Measurements from ENCODE around the gene NPB.

DNA sequence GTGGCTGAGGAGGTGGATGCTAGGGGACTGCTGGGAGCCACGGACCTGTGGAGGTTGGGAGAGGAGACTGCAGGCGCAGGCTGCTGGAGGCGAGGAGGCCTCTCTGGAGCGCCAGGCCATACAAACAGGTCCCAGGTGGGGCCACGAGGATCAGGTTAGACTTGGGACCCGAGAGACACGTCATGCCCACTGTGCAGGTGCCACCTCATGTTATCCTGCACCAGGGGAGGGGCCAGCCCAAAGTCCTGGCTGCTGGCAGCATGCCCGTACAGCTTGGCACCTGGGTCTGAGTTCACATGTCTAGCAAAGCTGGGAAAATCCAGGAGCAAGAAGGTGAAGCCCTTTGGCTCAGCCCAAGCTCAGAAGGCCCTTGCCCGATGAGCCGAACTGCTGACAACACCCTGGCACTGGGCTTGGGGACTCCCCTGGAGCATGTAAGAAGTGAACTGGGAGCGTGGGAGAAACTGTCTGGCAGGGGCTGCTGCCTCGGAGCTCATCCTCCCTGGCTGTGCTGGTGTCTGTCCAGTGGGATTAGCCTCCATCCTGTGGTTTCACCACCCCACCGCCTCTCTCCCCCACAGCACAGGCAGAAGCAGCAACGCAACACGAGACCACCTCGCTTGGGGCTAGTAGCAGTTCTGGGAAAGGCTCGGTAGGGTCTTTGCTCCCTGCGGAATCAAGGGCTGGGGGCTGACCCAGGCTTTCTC is 36.2 kb upstream of the NPB start:
- no peak for TF ChIP-seq CTCF (conservative IDR thresholded peaks at IDR 0.05 in 1 of 2, IDR thresholded peaks at IDR 0.05 in 1 of 2; ENCODE audit: low read depth in 1 of 2, low read length in 2 of 2)
- TF ChIP-seq EZH2 (IDR thresholded peaks at IDR 0.05; ENCODE audit: low read length, missing control alignments): no peak

All from fibroblast of lung (primary cell).